Adrenal gland (tissue), 12 donors: Measurements from ENCODE around the gene SCAPER. TPM values are rescaled to one million over a fixed set of nuclear protein-coding genes. Genes with fewer than 3 reads are reported as not detected.

Source experiments
- DNase-seq, 7 donors: peaks; one replicate each; pipeline ENCODE4 v3.0.0-alpha.2; 2019 to 2020
- H3K27ac ChIP-seq, 5 donors: fragments of 200-600 bp; sonication (generic) in 4 of 5; 1 replicate in 3 of 5; 2 replicates in 2 of 5; pipeline versions ENCODE4 v1.5.1 to v1.8.0; 2016 to 2020; ENCODE audit warnings: mild to moderate bottlenecking in 1 of 5
- H3K27me3 ChIP-seq: fragments of 200-600 bp; 2 replicates; pipeline ENCODE4 v1.8.0; 2021
- H3K36me3 ChIP-seq, 2 donors: fragments of 200-600 bp; replicated peaks in 1 of 2; 1 replicate in 1 of 2; 2 replicates in 1 of 2; pipeline versions ENCODE4 v1.5.1 to v1.8.0; 2018 to 2022
- H3K4me1 ChIP-seq, 2 donors: fragments of 200-600 bp; replicated peaks in 1 of 2; 1 replicate in 1 of 2; 2 replicates in 1 of 2; pipeline versions ENCODE4 v1.5.1 to v1.8.0; 2018 to 2021
- H3K4me3 ChIP-seq, 4 donors: fragments of 200-600 bp; sonication (generic) in 3 of 4; one replicate each; pipeline ENCODE4 v1.5.1; 2016 to 2018
- H3K9me3 ChIP-seq, 3 donors: fragments of 200-600 bp; sonication (generic) in 1 of 3; replicated peaks in 1 of 3; 1 replicate in 2 of 3; 2 replicates in 1 of 3; pipeline versions ENCODE4 v1.5.1 to v1.8.0; 2016 to 2021
- CTCF ChIP-seq, 6 experiments: fragments of 450-650 bp in 4 of 6; fragments of 200-600 bp in 2 of 6; sonication (generic) in 1 of 6; IDR thresholded peaks; 1 replicate in 5 of 6; 2 replicates in 1 of 6; pipeline versions ENCODE4 v1.5.1 to v1.8.0; 2016 to 2021; ENCODE audit warnings: antibody characterized with exemption in 6 of 6, mild to moderate bottlenecking in 2 of 6, moderate library complexity in 1 of 6
- POLR2A ChIP-seq, 2 donors: fragments of 450-650 bp; IDR thresholded peaks; one replicate each; pipeline ENCODE4 v1.6.1; 2017; ENCODE audit warnings: antibody characterized with exemption in 2 of 2, mild to moderate bottlenecking in 2 of 2, moderate library complexity in 1 of 2
- WGBS, 4 donors: extraction: QIAGEN DNeasy Blood & Tissue Kit in 2 of 4; methylation state at CpG; one replicate each; pipeline versions ENCODE4 v1.1.5 to v1.1.7; 2013 to 2017; 5-methylcytosine and 5-hydroxymethylcytosine counted together
- intact Hi-C, 2 donors: fragments of 100-400 bp; cut with DNase I; formaldehyde crosslinking; loops; one replicate each; pipeline versions ENCODE4 v1.14.1 to v1.15.0; 2022 to 2023
- polyA plus RNA-seq, 3 donors: library from polyadenylated mRNA; stranded (reverse); fragments of 200-250 nt in 2 of 3; fragments of 350-450 nt in 1 of 3; fragmentation: Illumina TruSeq in 1 of 3; extraction: RNeasy Lipid Tissue Mini Kit (QIAGEN cat#74804) in 1 of 3; gene quantifications; one replicate each; pipeline ENCODE4 v1.2.3, GENCODE V29; 2013 to 2014
- total RNA-seq, 9 donors: library from RNA; depleted of rRNA in 4 of 9; stranded (reverse); fragments of >200 nt in 4 of 9; fragments of 120-200 nt in 1 of 9; fragmentation: NEBNext Ultra II Directional in 1 of 9; extraction: Animal tissue kit (Norgen Biotek cat#: 25700) in 1 of 9; gene quantifications; one replicate each; pipeline versions ENCODE4 v1.1.0 to v1.2.4, GENCODE V29; 2013 to 2023
- donor health status: healthy with polysubstance abuse.
- donor health status: Bipolar disorder and iron deficiency.
- donor health status: DM: yes; HTN: yes; CAD: no.
- donor health status: DM: no; HTN: no; CAD: no.
- donor health status: DM: no; HTN: no; CAD: no.
- donor health status: DM: yes; HTN: yes; CAD: no.

The SCAPER gene
- total and polyA plus RNA-seq, 12 donors = 3.9 to 95.3 (median 24.1) TPM

- Histone ChIP-seq H3K4me3 (no peak overlapping the region), H3K27me3 (no peaks in the 10 kb centered on the region), H3K27ac (no peak overlapping the region), H3K9me3 (no peaks in the 10 kb centered on the region), H3K36me3 (peaks cover 0 to 5% of the 10 kb centered on the region in 2 donors), H3K4me1 (no peaks in the 10 kb centered on the region)
- intact Hi-C loops = no loop called here
- TF ChIP-seq CTCF (IDR thresholded peaks at IDR 0.05) (no peak), POLR2A (IDR thresholded peaks at IDR 0.05) (no peak)
- 87 to 98% (median 92%) methylated on average over 2 of the region's 2 CpGs for WGBS, 4 donors
- DNase-seq = no peak
Observed at GRCh38 chr15:76791511-76791910, 113.6 kb downstream of the SCAPER start.

GRCh38 chr15:76787273-76787672, 117.9 kb downstream of the SCAPER start:
- intact Hi-C loops = no loop called here

GRCh38 chr15:76776969-76777368, 128.2 kb downstream of the SCAPER start:
- TF ChIP-seq CTCF (IDR thresholded peaks at IDR 0.05) (no peak), POLR2A (IDR thresholded peaks at IDR 0.05) (no peak)
- Histone ChIP-seq H3K4me3 (no peak overlapping the region), H3K27ac (no peak overlapping the region), H3K4me1 (no peaks in the 10 kb centered on the region), H3K9me3 (no peaks in the 10 kb centered on the region), H3K27me3 (no peaks in the 10 kb centered on the region), H3K36me3 (no peaks in the 10 kb centered on the region)
- DNase-seq = no peak
- intact Hi-C loops = no loop called here

More at GRCh38 chr15:76787273-76787672, 117.9 kb downstream of the SCAPER start:
- no peak overlapping the region for H3K27ac ChIP-seq
- TF ChIP-seq CTCF (IDR thresholded peaks at IDR 0.05) (no peak), POLR2A (IDR thresholded peaks at IDR 0.05) (no peak)
- H3K27me3 ChIP-seq = no peaks in the 10 kb centered on the region
- no peaks in the 10 kb centered on the region for H3K9me3 ChIP-seq
- no peaks in the 10 kb centered on the region for H3K36me3 ChIP-seq
- DNase-seq = no peak
- no peaks in the 10 kb centered on the region for H3K4me1 ChIP-seq
- no peak overlapping the region for H3K4me3 ChIP-seq
- WGBS, 4 donors = 95 to 99% (median 97%) methylated on average over 4 of the region's 4 CpGs

- TF ChIP-seq CTCF (IDR thresholded peaks at IDR 0.05) (no peak), POLR2A (IDR thresholded peaks at IDR 0.05) (no peak)
- WGBS, 4 donors = 81 to 96% (median 85%) methylated on average over 1 of the region's 1 CpG
- no peaks in the 10 kb centered on the region for H3K4me1 ChIP-seq
- H3K27ac ChIP-seq = no peak overlapping the region
- no peak overlapping the region for H3K4me3 ChIP-seq
- DNase-seq = no peak
- no peaks in the 10 kb centered on the region for H3K36me3 ChIP-seq
- H3K27me3 ChIP-seq = no peaks in the 10 kb centered on the region
- intact Hi-C loops = no loop called here
- H3K9me3 ChIP-seq = no peaks in the 10 kb centered on the region
Observed at GRCh38 chr15:76776480-76776879, 128.7 kb downstream of the SCAPER start.
